NCI-H2029 treated with DMSO at 0.1 percent for 48 hours (cell line): ENCODE data around the gene CYTH1.

ENCODE experiments used
- DNase-seq: peaks from one replicate; lab custom pipeline; 2025; lab: John Stamatoyannopoulos, UW

The CYTH1 gene

GRCh38 chr17:78648293-78648692 lies 133.8 kb downstream of the CYTH1 start:
- DNase-seq, result no peak

GRCh38 chr17:78647032-78647431 lies 135.0 kb downstream of the CYTH1 start:
- DNase-seq, result no peak

- DNase-seq, result no peak
Observed at GRCh38 chr17:78645421-78646295, 136.4 kb downstream of the CYTH1 start.

GRCh38 chr17:78644931-78645351 lies 137.1 kb downstream of the CYTH1 start:
- no peak for DNase-seq

GRCh38 chr17:78644224-78644623 lies 137.8 kb downstream of the CYTH1 start:
- DNase-seq, result no peak

- no peak for DNase-seq
Observed at GRCh38 chr17:78643326-78643725, 138.7 kb downstream of the CYTH1 start.

- no peak for DNase-seq
Observed at GRCh38 chr17:78642707-78643106, 139.4 kb downstream of the CYTH1 start.

GRCh38 chr17:78641666-78642065 lies 140.4 kb downstream of the CYTH1 start:
- no peak for DNase-seq

- no peak for DNase-seq
Observed at GRCh38 chr17:78641243-78641642, 140.8 kb downstream of the CYTH1 start.

GRCh38 chr17:78640700-78641099 lies 141.4 kb downstream of the CYTH1 start:
- no peak for DNase-seq

- DNase-seq, result no peak
Observed at GRCh38 chr17:78637643-78638420, 144.2 kb downstream of the CYTH1 start.

- DNase-seq, result no peak
Observed at GRCh38 chr17:78637146-78637545, 144.9 kb downstream of the CYTH1 start.

- DNase-seq, result no peak
Observed at GRCh38 chr17:78634154-78634553, 147.9 kb downstream of the CYTH1 start.

- DNase-seq, result no peak
Observed at GRCh38 chr17:78629436-78629995, 152.6 kb downstream of the CYTH1 start.

- DNase-seq, result no peak
Observed at GRCh38 chr17:78628547-78629435, 153.3 kb downstream of the CYTH1 start.

- DNase-seq, result no peak
Observed at GRCh38 chr17:78624324-78625151, 157.5 kb downstream of the CYTH1 start.
